Colon (tissue), 2 donors: Measurements from ENCODE around the gene AHRR.
"Not testable (repeated sequence)": the region's sequence is repeated elsewhere in the genome, so short reads cannot be mapped to it uniquely, and the experiment has no call there.

Experiments used
- FAIRE-seq: peaks from 2 replicates; lab custom pipeline; 2012; peaks lifted over from hg19 to GRCh38; lab: Jason Lieb, UNC
- donor health status: control.
- donor health status: control.

AHRR gene

DNA sequence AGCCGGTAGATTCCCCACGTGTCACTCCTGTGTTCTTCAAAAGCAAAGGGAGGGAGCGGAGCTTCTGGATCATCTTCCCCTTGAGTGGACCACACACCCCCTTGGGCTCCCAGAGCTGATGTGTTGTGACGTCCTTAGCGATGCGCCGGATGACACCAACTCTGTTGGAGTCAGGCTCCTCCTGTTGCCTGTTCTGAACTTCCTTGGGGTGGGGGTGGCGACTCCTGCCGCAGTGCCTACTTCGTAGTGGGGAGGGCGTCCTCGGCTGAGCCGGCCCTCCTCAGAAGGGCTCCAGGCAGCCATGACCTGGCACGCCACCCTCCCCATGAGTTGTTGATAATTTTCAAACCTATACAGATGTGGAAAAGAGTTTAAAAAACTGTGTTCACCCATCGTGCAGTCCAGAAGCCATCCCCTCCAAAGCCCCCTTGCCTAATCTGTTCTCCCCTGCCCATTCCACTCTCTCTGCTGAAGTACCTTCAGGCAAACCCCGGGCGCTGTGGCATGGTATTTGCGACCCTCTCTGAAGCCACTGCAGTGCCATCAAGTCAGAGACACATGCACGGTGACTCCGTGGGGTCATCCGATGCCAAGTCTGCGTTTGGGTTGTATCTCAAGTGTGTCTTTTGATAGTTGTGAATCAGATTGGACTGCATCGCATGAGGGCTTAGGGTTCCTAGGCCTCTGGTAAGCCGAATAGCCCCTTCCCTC lies 138.2 kb downstream of the AHRR start:
- no peak for FAIRE-seq

DNA sequence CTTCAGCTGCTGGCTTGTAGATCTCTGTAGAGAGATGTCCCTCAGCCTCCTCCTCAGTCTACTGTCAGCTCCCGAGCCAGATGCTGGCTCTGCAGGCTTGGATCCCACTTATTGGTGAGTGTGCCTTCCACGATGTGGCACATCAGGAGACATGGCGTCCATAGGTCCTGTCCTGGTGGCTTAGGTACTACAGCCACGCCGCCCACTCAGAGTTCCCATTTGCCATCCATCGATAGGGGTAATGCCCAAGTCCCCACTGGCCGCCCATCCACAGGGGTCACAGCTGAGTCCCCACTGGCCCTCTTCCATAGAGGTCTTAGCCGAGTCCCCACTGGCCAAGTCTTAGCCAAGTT lies 138.7 kb downstream of the AHRR start:
- no peak for FAIRE-seq

DNA sequence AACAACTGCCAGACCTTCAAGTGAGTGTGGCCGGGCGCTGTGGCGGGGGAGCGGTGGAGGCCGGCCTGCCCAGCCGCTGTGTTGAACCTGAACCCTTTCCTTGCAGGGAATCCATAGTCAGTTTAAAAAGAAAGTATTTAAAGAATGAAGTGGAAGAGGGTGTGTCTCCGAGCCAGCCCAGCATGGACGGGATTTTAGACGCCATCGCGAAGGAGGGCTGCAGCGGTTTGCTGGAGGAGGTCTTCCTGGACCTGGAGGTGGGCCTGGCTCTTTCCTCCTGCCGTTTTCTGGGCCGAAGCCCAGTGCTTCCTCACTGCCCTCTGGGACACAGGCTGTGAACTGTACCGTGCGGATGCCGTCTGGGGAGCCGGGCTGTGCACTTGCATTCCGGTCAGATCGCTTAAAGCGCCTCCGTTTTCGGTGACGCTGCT lies 140.6 kb downstream of the AHRR start:
- no peak for FAIRE-seq

DNA sequence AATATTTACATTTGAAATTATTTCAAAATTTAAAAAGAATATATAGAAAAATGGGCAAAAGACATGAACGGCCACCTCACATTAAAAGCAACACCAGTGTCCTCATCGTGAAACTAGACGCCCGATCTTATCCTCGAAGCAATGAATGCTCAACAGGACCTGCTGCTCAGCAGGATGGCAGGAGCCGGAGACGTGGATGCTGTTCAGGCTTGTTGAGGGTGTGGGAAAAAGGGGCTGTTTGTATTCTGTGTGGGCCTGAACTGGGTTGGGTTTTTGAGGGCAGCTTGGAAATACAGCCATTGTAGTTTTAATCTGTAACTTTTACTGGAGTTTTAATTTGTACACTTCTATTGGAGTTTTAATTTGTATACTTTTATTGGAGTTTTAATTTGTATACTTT lies 141.8 kb downstream of the AHRR start:
- FAIRE-seq = no peak

DNA sequence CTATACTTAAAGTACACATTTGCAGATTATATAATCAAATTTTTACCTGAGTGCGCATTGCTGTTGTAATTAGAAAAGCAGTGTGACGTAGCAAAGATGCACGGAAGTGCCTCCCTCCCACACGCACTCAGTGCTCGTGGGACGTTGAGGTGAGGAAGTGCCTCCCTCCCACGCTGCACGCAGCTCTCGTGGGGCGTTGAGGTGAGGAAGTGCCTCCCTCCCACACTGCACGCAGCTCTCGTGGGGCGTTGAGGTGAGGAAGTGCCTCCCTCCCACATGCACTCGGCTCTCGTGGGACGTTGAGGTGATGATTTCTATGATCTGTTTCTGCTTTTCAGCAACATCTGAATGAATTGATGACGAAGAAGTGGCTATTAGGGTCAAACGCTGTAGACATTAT lies 142.4 kb downstream of the AHRR start:
- FAIRE-seq = no peak

DNA sequence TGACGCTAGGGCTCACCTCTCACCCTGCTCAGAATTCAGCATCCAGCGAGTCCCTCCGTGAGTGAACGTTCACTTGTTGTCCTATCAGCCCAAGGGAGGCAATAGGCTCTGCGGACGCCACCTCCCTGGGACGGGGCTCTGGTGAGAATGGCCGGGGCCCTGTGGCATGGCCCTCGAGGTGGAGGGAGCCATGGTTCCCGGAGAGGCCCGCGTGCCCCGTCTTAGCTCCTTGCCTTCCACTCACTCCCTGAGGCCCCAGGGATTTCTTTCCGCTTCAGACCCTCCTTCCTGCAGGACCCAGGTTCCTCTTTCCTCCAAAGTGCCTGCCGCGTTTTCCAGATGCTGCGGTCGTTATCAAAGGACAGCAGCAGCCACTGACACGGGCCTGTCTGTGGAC lies 142.9 kb downstream of the AHRR start:
- no peak for FAIRE-seq

DNA sequence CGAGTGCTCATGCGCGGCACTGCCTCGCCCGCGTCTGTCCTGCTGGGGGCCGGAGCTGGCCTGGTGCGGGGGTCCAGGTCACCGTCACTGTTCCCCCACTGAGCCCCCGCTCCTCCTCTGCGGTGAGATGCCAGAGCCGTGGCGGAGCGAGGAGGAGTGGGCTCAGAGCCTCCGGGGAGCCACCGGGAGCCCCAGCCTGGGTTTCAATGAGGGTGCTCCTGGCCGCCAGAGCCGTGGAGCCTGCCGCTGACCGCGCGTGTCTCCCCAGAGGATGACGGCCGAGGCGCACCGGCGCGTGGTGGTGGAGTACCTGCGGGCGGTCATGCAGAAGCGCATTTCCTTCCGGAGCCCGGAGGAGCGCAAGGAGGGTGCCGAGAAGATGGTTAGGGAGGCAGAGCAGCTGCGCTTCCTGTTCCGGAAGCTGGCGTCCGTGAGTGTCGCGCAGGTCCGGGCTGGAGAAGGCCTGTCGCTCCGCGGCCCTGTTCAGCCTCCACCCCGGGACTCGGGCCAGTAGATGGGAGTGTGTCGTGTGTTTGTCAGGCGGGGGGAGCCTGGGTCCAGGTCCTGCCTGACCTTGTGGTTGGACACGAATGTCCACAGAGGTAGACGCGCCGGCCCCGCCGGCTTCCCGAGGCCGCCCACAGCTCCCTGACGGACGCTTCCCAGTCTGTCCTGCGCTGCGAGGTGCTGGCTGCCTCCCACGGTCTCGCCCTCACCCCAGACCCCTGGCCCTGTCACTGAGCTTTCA lies 143.5 kb downstream of the AHRR start:
- FAIRE-seq = no peak

DNA sequence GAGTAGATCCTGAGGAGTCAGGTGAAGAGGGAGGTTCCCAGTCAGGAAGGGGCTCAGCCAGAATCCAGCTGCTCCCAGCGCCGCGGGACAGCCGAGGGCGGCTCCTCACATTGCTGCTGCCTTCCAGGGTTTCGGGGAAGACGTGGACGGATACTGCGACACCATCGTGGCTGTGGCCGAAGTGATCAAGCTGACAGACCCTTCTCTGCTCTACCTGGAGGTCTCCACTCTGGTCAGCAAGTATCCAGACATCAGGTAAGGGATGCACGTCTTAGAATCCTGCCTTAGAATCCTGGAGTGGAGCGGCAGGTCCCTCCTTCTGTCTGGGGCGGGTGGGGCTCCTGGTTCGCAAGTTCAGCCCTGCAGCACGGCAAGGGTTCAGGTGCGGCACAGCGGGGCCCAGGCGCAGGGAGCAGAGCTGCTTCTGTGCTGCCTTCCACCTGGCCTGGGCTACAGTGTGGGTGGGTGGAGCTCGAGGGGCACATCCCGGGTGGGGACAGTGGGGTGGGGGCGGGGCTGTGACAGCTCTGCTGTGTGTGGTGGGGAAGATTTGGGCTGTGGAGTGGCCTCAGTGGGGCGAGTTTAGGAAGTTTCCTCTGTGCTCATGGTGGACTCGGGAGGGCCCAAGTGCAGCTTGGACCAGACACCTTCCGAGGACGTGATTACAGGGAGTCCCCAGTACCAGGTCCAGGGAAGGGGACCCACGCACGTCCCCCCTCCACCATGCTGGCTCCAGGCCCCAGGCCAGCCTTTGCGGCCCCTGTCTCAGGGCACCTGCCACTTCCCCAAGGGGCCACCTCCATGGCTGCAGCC lies 144.3 kb downstream of the AHRR start:
- FAIRE-seq = no peak

DNA sequence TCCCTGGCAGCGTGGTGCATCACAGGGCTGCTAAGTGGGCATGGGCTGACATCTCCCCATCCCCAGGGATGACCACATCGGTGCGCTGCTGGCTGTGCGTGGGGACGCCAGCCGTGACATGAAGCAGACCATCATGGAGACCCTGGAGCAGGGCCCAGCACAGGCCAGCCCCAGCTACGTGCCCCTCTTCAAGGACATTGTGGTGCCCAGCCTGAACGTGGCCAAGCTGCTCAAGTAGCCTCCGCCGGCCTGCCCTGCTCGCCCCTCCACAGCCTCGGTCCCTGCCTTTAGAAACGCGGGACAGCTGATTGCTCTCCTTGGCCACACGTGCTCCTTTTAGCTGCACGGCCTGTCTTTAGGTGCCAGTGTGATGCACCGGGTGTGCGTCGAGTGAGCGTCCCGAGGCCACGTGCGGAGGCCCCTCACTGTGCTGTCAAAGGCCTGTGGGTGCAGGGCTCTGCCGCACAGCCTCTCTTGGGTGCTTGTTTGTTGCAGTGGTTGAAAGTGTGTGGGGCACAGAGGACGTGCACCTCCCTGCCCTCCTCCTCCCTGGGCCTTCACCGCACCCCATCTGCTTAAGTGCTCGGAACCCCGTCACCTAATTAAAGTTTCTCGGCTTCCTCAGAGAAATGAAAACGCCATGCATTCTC lies 145.3 kb downstream of the AHRR start:
- no peak for FAIRE-seq

DNA sequence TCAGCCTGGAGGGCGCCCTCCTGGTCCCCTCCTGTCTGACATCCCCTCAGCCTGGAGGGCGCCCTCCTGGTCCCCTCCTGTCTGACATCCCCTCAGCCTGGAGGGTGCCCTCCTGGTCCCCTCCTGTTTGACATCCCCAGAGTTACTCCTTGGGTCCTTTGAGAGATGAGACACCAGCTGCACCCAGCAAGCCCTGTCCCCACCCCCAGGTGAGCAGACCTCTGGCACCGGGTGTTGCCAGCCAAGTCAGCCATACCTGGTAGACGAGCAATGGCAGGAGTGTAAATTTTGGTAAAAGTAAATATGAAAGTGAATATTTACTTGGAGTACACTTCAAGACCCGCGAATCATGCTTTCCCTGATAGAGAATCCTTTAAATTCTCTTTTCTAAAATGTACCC lies 146.9 kb downstream of the AHRR start:
- FAIRE-seq = no peak

DNA sequence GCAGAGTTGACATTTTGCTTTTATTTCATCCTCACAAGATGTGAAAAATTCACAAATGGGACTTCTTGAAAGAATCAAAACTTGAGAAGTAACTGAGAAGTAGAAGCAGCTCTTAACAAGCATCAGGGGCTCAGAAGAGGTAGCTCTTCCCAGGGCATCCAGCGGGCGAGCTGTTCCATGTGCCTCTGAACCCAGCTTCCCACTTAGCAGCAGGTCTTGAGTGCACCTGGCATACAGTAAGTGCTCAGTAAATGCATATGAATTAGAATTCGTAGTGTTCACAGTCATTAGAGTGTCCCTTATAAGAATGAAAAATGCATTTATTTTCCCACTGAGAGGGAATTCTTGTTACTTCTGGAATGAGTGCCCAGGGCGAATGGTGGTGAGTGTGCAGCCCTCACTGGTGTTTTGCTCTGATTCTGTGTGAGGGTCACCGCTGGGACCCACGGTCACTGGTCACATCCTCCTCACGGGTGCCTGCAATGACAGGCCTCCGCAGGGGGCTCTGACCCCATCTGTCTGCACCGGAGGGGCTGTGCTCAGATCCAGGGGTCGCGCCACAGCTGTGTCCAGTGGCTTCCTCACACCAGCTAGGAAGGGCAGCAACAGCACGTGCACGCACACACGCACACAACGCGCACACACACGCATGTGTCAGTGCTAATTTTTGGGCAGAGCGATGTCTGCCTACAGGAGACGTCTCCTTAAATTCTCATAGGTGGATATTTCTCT lies 148.4 kb downstream of the AHRR start:
- FAIRE-seq = no peak

DNA sequence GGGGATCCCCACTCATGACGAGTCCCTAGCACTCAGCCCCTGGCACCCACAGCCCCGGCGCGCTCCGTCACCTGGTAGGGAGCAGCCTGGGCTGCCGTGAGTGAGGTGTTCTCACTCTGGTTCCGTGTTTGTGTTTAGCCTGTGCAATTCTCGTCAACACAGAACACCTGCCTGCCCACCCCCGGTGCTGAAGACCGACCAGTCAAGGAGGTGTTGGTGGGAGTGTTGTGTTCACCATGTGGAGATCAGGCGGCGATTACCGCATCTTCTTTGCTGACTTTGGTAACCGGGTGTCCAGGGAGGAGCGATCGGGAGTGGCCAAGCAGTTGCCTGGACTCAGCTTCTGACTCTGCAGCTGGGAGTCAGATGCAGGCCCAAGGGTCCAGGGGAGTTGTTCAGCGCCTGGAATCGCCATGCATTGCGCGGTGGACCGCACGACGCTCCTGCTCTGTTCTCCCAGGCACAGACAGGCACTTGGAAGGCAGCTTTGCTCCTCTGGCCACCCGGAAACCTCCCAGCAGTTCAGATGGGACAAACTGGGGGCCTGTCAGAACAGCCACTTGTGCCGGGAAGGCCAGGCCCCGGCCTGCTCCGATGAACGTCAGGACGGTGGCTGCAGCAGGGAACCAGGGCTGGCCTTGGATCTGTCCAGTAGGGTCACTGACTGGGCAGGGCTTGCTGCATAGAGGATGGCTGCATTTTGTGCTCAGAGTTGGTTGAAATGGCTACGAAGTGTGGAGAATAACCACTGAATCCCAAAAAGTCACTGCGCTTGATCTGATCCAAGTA lies 149.6 kb downstream of the AHRR start:
- no peak for FAIRE-seq

DNA sequence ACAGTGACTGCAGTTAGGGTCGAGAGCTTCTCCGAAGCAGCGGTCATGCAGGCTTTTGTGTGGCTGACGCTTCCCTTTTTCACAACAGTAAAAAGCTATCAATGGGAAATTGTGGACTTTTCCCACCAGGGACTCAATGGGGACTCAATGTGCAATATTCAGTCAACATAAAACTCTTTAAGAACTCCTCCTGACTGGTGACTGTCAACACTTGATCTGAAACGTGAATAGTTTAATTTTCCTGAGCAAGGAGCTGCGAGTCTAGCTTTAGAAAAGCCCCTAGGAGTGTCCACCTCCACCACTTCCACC lies 150.2 kb downstream of the AHRR start:
- FAIRE-seq = no peak

DNA sequence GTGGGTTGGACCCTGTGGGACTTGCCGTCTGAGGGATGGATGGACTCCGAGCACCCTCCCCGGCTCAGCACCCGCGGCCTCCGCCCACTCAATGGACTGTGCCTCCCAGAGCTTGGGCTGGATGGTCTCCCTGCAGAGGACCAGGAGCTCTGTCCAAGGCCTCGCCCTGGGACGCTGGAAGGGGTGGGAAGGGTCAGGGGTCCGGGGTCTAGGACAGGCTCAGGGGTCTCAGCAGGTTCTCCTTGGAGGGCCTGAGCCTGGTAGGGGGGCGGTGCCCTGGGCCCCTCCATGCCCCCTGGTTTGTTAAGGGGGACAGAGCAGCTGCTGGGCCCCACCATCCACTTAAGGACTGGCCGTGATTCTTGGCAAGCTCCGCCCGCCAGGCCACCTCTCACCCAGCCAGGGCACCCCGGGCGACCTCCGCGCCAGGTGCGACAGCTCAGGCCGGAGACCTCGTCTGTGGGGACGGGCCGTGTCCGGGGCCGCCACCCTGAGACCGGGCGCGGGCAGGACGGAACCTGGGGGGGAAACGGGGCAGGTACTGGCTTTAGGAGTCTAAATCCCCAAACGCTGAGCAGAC lies 150.7 kb downstream of the AHRR start:
- no peak for FAIRE-seq

DNA sequence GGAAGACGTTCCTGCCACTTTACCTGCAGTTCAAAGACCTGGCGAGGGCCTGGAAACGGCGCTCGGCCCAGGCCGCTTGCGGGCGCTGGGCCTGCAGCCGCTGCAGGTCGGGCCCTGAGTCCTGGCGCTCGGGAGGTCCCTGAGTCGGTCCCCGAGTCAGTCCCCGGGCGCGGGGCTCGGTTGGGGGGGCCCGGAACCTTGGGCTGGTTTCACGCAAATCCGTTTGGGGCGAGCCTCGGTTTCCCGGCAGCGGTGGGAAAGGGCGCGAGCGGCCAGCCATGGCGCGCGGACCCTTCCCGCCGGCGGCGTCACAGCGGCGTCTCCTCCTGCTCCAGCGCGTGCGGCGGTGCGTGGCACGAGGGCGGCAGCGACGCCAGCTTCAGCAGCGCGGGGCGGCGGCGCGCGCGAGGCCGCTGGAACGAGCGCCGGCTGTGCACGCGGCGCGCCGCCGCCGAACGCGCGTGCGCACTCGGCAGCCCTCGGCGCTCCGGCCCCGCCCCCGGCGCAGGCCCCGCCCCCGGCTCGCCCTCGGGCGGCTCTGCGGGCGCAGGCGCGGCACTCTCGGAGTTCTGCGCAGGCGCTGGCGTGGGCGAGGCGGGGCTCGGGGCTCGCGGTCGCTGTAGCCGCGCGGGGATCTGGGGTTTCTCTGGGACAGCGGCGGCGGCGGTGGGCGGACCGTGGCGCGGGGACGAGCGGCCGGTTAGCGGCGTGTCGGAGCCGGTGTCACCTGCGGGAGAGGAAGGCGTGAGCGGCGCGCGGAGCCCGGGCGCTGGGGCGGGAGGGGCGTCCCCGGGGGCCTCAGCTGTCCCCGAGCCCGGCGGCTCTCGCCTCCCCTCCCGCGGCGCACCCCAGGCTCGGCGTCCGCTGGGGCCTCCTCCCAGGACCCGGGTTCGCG lies 151.4 kb downstream of the AHRR start:
- FAIRE-seq = no peak

DNA sequence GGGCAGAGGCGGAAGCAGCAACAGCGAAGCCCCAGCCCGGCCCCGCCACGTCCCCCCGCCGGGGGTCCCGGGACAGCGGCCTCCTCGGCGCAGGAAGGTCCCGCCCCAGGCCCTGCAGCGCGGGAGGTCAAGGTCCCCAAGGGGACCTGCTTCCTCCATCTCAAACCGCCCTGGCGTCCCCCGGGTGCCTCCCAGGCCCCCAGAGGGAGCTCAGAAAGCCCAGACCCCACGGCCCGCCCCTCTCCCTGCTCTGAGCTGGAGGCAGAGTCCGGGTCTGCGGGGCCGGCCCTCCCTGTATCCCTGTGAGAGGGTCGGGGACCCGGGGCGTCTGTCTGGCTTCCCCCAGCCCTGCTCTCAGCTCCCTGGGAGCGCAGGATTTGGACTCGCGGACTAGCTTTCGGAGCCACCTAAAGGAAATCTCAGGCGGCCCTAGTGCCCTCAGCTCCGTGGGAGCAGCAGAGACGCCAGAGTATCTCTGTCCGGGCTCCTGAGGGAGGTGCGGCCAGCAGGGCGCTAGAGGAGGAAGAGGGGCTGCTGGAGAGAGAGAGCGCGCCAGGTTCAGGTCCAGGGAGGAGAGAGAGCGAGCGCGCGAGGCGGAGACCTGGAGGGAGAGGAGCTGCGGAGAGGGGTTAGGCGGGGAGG lies 152.2 kb downstream of the AHRR start:
- no peak for FAIRE-seq

DNA sequence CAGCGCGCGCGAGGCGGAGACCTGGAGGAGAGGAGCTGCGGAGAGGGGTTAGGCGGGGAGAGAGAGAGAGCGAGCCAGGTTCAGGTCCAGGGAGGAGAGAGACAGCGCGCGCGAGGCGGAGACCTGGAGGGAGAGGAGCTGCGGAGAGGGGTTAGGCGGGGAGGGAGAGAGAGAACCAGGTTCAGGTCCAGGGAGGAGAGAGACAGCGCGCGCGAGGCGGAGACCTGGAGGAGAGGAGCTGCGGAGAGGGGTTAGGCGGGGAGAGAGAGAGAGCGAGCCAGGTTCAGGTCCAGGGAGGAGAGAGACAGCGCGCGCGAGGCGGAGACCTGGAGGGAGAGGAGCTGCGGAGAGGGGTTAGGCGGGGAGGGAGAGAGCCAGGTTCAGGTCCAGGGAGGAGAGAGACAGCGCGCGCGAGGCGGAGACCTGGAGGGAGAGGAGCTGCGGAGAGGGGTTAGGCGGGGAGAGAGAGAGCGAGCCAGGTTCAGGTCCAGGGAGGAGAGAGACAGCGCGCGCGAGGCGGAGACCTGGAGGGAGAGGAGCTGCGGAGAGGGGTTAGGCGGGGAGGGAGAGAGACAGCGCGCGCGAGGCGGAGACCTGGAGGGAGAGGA lies 152.8 kb downstream of the AHRR start:
- not testable (repeated sequence) for FAIRE-seq

DNA sequence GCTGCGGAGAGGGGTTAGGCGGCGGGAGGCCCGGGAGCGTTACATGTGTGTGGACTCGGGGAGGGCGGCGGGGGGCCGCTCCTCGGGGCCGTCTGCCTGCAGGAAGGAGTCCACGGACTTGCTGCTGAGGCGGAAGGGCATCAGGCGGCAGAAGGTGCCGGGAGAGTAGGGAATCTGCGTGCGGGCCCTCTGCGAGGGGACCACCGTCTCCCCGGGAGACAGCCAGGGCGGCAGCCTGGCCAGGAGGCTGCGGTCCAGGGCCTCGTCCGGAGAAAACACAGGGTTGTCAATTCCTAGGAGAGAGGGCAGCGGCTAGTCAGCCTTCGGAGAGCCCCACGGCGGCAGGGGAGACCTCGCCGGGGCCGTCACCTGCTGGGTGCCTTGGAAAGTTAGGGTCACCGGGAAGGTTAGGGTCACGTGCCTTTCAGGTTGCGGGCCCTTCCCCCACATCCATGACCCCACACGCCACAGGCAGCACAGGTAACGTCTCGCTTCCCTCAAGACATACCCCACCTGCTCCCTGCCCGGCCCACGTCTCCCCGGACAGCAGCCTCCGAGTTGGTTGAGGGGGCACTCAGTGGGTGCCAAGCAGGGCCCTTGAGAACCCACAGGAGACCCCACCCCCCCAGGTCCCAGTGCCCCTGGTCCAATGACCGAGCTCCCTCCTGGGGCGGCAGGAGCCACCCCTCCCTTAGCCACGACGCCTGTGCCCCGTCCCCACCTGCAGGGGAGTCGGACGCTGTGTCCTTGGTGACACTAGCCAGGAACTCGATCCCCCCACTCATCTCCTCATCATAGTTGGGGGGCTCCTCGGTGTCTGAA lies 153.5 kb downstream of the AHRR start:
- no peak for FAIRE-seq
